Measurements from ENCODE around the gene SPG7.

SPG7 gene

GRCh38 chr16:89506113-89506504 is 2.1 kb upstream of the SPG7 start:
- H3K9ac ChIP-seq (ENCODE audit: low read length), result peak overlapping the region; percentile 48
- no peaks in the 10 kb centered on the region for H3K36me3 ChIP-seq (ENCODE audit: control insufficient read depth, insufficient read depth, low read length)
- no peak overlapping the region for H3K4me3 ChIP-seq (ENCODE audit: low read length)
- H3K9me3 ChIP-seq (ENCODE audit: control insufficient read depth, low read length), result no peaks in the 10 kb centered on the region
- H3K4me1 ChIP-seq (ENCODE audit: control insufficient read depth, insufficient read depth, low read length), result peaks cover 50% of the 10 kb centered on the region
- H3K27me3 ChIP-seq (ENCODE audit: control insufficient read depth, insufficient read depth, low read length), result no peaks in the 10 kb centered on the region

- H3K27me3 ChIP-seq (ENCODE audit: control insufficient read depth, insufficient read depth, low read length), result no peaks in the 10 kb centered on the region
- peaks cover 49% of the 10 kb centered on the region for H3K4me1 ChIP-seq (ENCODE audit: control insufficient read depth, insufficient read depth, low read length)
- no peaks in the 10 kb centered on the region for H3K36me3 ChIP-seq (ENCODE audit: control insufficient read depth, insufficient read depth, low read length)
- H3K9me3 ChIP-seq (ENCODE audit: control insufficient read depth, low read length), result no peaks in the 10 kb centered on the region
- H3K4me3 ChIP-seq (ENCODE audit: low read length), result peak overlapping the region; percentile 45
- H3K9ac ChIP-seq (ENCODE audit: low read length), result peak overlapping the region; percentile 83
Measured at GRCh38 chr16:89506791-89507191, 1.4 kb upstream of the SPG7 start.

- peak overlapping the region; percentile 45 for H3K4me3 ChIP-seq (ENCODE audit: low read length)
- no peaks in the 10 kb centered on the region for H3K27me3 ChIP-seq (ENCODE audit: control insufficient read depth, insufficient read depth, low read length)
- peak overlapping the region; percentile 83 for H3K9ac ChIP-seq (ENCODE audit: low read length)
- no peaks in the 10 kb centered on the region for H3K36me3 ChIP-seq (ENCODE audit: control insufficient read depth, insufficient read depth, low read length)
- H3K9me3 ChIP-seq (ENCODE audit: control insufficient read depth, low read length), result no peaks in the 10 kb centered on the region
- H3K4me1 ChIP-seq (ENCODE audit: control insufficient read depth, insufficient read depth, low read length), result peaks cover 43% of the 10 kb centered on the region
Measured at GRCh38 chr16:89507214-89507833, 879 bp upstream of the SPG7 start.

GRCh38 chr16:89510526-89510925 is 2.3 kb downstream of the SPG7 start:
- H3K36me3 ChIP-seq (ENCODE audit: control insufficient read depth, insufficient read depth, low read length), result no peaks in the 10 kb centered on the region
- H3K27me3 ChIP-seq (ENCODE audit: control insufficient read depth, insufficient read depth, low read length), result no peaks in the 10 kb centered on the region

GRCh38 chr16:89511374-89511773 is 3.2 kb downstream of the SPG7 start:
- Histone ChIP-seq H3K4me3 (ENCODE audit: low read length) (no peak overlapping the region), H3K9me3 (ENCODE audit: control insufficient read depth, low read length) (no peaks in the 10 kb centered on the region), H3K27me3 (ENCODE audit: control insufficient read depth, insufficient read depth, low read length) (no peaks in the 10 kb centered on the region), H3K36me3 (ENCODE audit: control insufficient read depth, insufficient read depth, low read length) (no peaks in the 10 kb centered on the region), H3K4me1 (ENCODE audit: control insufficient read depth, insufficient read depth, low read length) (peaks cover 15% of the 10 kb centered on the region), H3K9ac (ENCODE audit: low read length) (no peak overlapping the region)

More at GRCh38 chr16:89510526-89510925, 2.3 kb downstream of the SPG7 start:
- Histone ChIP-seq H3K9me3 (ENCODE audit: control insufficient read depth, low read length) (no peaks in the 10 kb centered on the region), H3K4me1 (ENCODE audit: control insufficient read depth, insufficient read depth, low read length) (peaks cover 24% of the 10 kb centered on the region), H3K4me3 (ENCODE audit: low read length) (no peak overlapping the region), H3K9ac (ENCODE audit: low read length) (no peak overlapping the region)

DNA sequence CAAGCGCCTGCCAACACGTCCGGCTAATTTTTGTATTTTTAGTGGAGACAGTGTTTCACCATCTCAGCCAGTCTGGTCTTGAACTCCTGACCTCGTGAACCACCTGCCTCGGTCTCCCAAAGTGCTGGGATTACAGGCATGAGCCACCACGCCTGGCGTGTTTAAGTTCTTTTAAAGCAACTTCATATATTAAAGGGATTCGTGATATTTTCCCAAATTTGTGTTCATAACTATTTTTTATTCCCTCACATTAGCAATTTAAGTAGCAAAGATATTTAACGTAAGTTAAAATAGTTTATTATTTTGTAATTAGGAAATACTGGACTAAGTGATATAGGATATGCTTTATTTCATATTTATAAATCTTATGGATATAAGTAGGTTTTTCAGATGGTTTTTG is 4.2 kb downstream of the SPG7 start:
- Histone ChIP-seq H3K4me1 (ENCODE audit: control insufficient read depth, insufficient read depth, low read length) (peaks cover 7% of the 10 kb centered on the region), H3K27me3 (ENCODE audit: control insufficient read depth, insufficient read depth, low read length) (no peaks in the 10 kb centered on the region), H3K9me3 (ENCODE audit: control insufficient read depth, low read length) (no peaks in the 10 kb centered on the region), H3K36me3 (ENCODE audit: control insufficient read depth, insufficient read depth, low read length) (no peaks in the 10 kb centered on the region), H3K9ac (ENCODE audit: low read length) (no peak overlapping the region), H3K4me3 (ENCODE audit: low read length) (no peak overlapping the region)

DNA sequence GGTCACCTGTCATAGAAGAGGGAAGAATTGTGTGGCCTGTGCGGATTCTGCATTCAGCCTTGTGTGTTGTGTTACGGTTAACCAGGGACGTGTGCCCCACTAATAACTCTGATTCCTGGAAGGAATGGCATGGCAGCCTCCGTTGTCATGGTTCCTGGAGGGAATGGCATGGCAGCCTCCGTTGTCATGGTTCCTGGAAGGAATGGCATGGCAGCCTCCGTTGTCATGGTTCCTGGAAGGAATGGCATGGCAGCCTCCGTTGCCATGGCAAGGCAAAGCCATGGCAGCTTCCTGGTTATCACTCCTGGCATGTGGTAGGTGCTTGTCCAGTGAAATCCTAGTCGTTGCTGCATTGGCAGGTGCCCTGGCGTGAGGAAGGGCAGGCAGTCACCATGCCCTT is 8.9 kb downstream of the SPG7 start:
- no peaks in the 10 kb centered on the region for H3K9me3 ChIP-seq (ENCODE audit: control insufficient read depth, low read length)
- no peak overlapping the region for H3K4me3 ChIP-seq (ENCODE audit: low read length)
- H3K9ac ChIP-seq (ENCODE audit: low read length), result no peak overlapping the region
- H3K4me1 ChIP-seq (ENCODE audit: control insufficient read depth, insufficient read depth, low read length), result no peaks in the 10 kb centered on the region
- H3K36me3 ChIP-seq (ENCODE audit: control insufficient read depth, insufficient read depth, low read length), result no peaks in the 10 kb centered on the region
- no peaks in the 10 kb centered on the region for H3K27me3 ChIP-seq (ENCODE audit: control insufficient read depth, insufficient read depth, low read length)

DNA sequence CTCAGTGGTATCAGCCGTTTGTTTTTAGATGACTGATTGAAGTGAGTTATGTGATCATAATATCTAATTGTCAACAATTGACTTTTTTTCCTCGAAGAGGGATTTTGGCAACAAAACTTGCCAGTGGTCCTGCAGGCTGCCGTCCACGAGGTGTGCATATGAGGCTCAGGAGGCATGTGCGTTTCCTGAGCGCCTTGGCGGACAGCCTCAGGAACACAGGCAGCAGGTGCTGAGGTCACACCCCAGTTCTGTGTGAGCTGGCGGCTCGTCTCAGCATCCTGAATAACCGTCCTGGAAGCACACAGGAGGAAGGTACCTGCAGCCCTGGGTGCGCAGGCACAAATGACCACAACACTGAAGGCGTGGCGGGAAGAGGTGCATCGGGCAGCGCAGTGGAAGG is 11.7 kb downstream of the SPG7 start:
- no peaks in the 10 kb centered on the region for H3K4me1 ChIP-seq (ENCODE audit: control insufficient read depth, insufficient read depth, low read length)
- H3K9ac ChIP-seq (ENCODE audit: low read length), result no peak overlapping the region
- H3K9me3 ChIP-seq (ENCODE audit: control insufficient read depth, low read length), result no peaks in the 10 kb centered on the region
- H3K27me3 ChIP-seq (ENCODE audit: control insufficient read depth, insufficient read depth, low read length), result no peaks in the 10 kb centered on the region
- peaks cover 12% of the 10 kb centered on the region for H3K36me3 ChIP-seq (ENCODE audit: control insufficient read depth, insufficient read depth, low read length)
- H3K4me3 ChIP-seq (ENCODE audit: low read length), result no peak overlapping the region

GRCh38 chr16:89522287-89522686 is 14.1 kb downstream of the SPG7 start:
- no peaks in the 10 kb centered on the region for H3K27me3 ChIP-seq (ENCODE audit: control insufficient read depth, insufficient read depth, low read length)
- H3K4me1 ChIP-seq (ENCODE audit: control insufficient read depth, insufficient read depth, low read length), result no peaks in the 10 kb centered on the region
- no peak overlapping the region for H3K4me3 ChIP-seq (ENCODE audit: low read length)
- H3K9me3 ChIP-seq (ENCODE audit: control insufficient read depth, low read length), result no peaks in the 10 kb centered on the region
- H3K36me3 ChIP-seq (ENCODE audit: control insufficient read depth, insufficient read depth, low read length), result peaks cover 19% of the 10 kb centered on the region
- H3K9ac ChIP-seq (ENCODE audit: low read length), result no peak overlapping the region

- H3K4me3 ChIP-seq (ENCODE audit: low read length), result no peak overlapping the region
- no peaks in the 10 kb centered on the region for H3K4me1 ChIP-seq (ENCODE audit: control insufficient read depth, insufficient read depth, low read length)
- H3K9me3 ChIP-seq (ENCODE audit: control insufficient read depth, low read length), result no peaks in the 10 kb centered on the region
- H3K27me3 ChIP-seq (ENCODE audit: control insufficient read depth, insufficient read depth, low read length), result no peaks in the 10 kb centered on the region
- H3K36me3 ChIP-seq (ENCODE audit: control insufficient read depth, insufficient read depth, low read length), result peaks cover 21% of the 10 kb centered on the region
- H3K9ac ChIP-seq (ENCODE audit: low read length), result no peak overlapping the region
Measured at GRCh38 chr16:89523680-89524344, 15.6 kb downstream of the SPG7 start.

- peaks cover 27% of the 10 kb centered on the region for H3K36me3 ChIP-seq (ENCODE audit: control insufficient read depth, insufficient read depth, low read length)
Measured at GRCh38 chr16:89525146-89525913, 17.1 kb downstream of the SPG7 start.

DNA sequence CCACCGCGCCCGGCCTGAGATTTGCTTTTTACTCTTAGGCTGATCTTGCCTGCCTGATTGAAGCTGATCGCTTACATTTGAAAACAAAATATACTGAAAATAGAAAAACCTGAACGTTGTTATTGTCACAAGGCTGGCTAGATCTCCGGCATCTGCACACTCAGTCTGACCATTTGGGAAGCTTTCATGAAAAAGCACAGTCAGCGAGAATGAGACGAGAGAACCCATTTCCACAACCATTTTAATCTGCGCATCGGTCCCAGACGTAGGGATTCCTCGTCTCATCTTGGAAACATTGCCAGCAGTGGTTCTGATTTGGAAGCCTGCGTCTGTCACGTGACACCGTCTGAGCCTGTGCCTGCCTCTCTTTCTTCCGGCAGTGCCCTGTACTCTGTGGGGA is 20.9 kb downstream of the SPG7 start:
- H3K27me3 ChIP-seq (ENCODE audit: control insufficient read depth, insufficient read depth, low read length), result no peaks in the 10 kb centered on the region
- H3K36me3 ChIP-seq (ENCODE audit: control insufficient read depth, insufficient read depth, low read length), result peaks cover 26% of the 10 kb centered on the region
- no peak overlapping the region for H3K9ac ChIP-seq (ENCODE audit: low read length)
- H3K4me3 ChIP-seq (ENCODE audit: low read length), result no peak overlapping the region
- no peaks in the 10 kb centered on the region for H3K9me3 ChIP-seq (ENCODE audit: control insufficient read depth, low read length)
- no peaks in the 10 kb centered on the region for H3K4me1 ChIP-seq (ENCODE audit: control insufficient read depth, insufficient read depth, low read length)

More at GRCh38 chr16:89525146-89525913, 17.1 kb downstream of the SPG7 start:
- H3K9me3 ChIP-seq (ENCODE audit: control insufficient read depth, low read length), result no peaks in the 10 kb centered on the region
- H3K4me3 ChIP-seq (ENCODE audit: low read length), result no peak overlapping the region
- H3K4me1 ChIP-seq (ENCODE audit: control insufficient read depth, insufficient read depth, low read length), result no peaks in the 10 kb centered on the region
- no peak overlapping the region for H3K9ac ChIP-seq (ENCODE audit: low read length)
- no peaks in the 10 kb centered on the region for H3K27me3 ChIP-seq (ENCODE audit: control insufficient read depth, insufficient read depth, low read length)

Measured in mucosa of stomach (tissue), 1 donor.